ENCODE results near the gene GJB3.
"Not testable (repeated sequence)": the region's sequence is repeated elsewhere in the genome, so short reads cannot be mapped to it uniquely, and the experiment has no call there.

GJB3 gene

GRCh38 chr1:34759503-34760357 lies 21.3 kb upstream of the GJB3 start, which contains the start of gene GJB4:
GJB4 (plus strand) TSS chr1:34759740; CDS start chr1:34761255, 1,515 bp downstream.
- H3K4me1 ChIP-seq (ENCODE audit: control insufficient read depth, insufficient read depth, low read length), result peaks cover 6% of the 10 kb centered on the region; the same call in 1 of the 2 replicates
- no CpG with 5 or more reads among the region's 10 CpGs for WGBS (ENCODE audit: insufficient coverage, insufficient read length)
- H3K36me3 ChIP-seq (ENCODE audit: control insufficient read depth, insufficient read depth, low read length), result no peaks in the 10 kb centered on the region
- no peak within 1 kb of the TSS for H3K4me3 ChIP-seq (ENCODE audit: low read length)
- H3K27ac ChIP-seq (ENCODE audit: low read length), result no peak within 1 kb of the TSS
- no peaks in the 10 kb centered on the region for H3K27me3 ChIP-seq (ENCODE audit: control insufficient read depth, insufficient read depth, low read length)
- no peak for DNase-seq (ENCODE audit: low read depth, low spot score)
- H3K9me3 ChIP-seq (ENCODE audit: control insufficient read depth, insufficient read depth, low read length), result no peaks in the 10 kb centered on the region

- no peaks in the 10 kb centered on the region for H3K9me3 ChIP-seq (ENCODE audit: control insufficient read depth, insufficient read depth, low read length)
- no peaks in the 10 kb centered on the region for H3K27me3 ChIP-seq (ENCODE audit: control insufficient read depth, insufficient read depth, low read length)
- DNase-seq (ENCODE audit: low read depth, low spot score), result no peak
- no CpG with 5 or more reads among the region's 33 CpGs for WGBS (ENCODE audit: insufficient coverage, insufficient read length)
- no peak overlapping the region for H3K4me3 ChIP-seq (ENCODE audit: low read length)
- no peak overlapping the region for H3K27ac ChIP-seq (ENCODE audit: low read length)
- H3K36me3 ChIP-seq (ENCODE audit: control insufficient read depth, insufficient read depth, low read length), result no peaks in the 10 kb centered on the region
- H3K4me1 ChIP-seq (ENCODE audit: control insufficient read depth, insufficient read depth, low read length), result peaks cover 6% of the 10 kb centered on the region; the same call in 1 of the 2 replicates
Measured at GRCh38 chr1:34761176-34761761, 19.7 kb upstream of the GJB3 start.

- no peaks in the 10 kb centered on the region for H3K27me3 ChIP-seq (ENCODE audit: control insufficient read depth, insufficient read depth, low read length)
- H3K4me1 ChIP-seq (ENCODE audit: control insufficient read depth, insufficient read depth, low read length), result peaks cover 6% of the 10 kb centered on the region; the same call in 1 of the 2 replicates
- no peaks in the 10 kb centered on the region for H3K9me3 ChIP-seq (ENCODE audit: control insufficient read depth, insufficient read depth, low read length)
- no peaks in the 10 kb centered on the region for H3K36me3 ChIP-seq (ENCODE audit: control insufficient read depth, insufficient read depth, low read length)
- no CpG with 5 or more reads among the region's 13 CpGs for WGBS (ENCODE audit: insufficient coverage, insufficient read length)
- DNase-seq (ENCODE audit: low read depth, low spot score), result no peak
- H3K4me3 ChIP-seq (ENCODE audit: low read length), result no peak overlapping the region
- no peak overlapping the region for H3K27ac ChIP-seq (ENCODE audit: low read length)
Measured at GRCh38 chr1:34761776-34762307, 19.2 kb upstream of the GJB3 start.

GRCh38 chr1:34762474-34763141 lies 18.4 kb upstream of the GJB3 start:
- no peak for DNase-seq (ENCODE audit: low read depth, low spot score)
- H3K36me3 ChIP-seq (ENCODE audit: control insufficient read depth, insufficient read depth, low read length), result no peaks in the 10 kb centered on the region
- H3K9me3 ChIP-seq (ENCODE audit: control insufficient read depth, insufficient read depth, low read length), result no peaks in the 10 kb centered on the region
- no peaks in the 10 kb centered on the region for H3K27me3 ChIP-seq (ENCODE audit: control insufficient read depth, insufficient read depth, low read length)
- no peak overlapping the region for H3K4me3 ChIP-seq (ENCODE audit: low read length)
- H3K4me1 ChIP-seq (ENCODE audit: control insufficient read depth, insufficient read depth, low read length), result peaks cover 6% of the 10 kb centered on the region; the same call in 1 of the 2 replicates
- WGBS (ENCODE audit: insufficient coverage, insufficient read length), result no CpG with 5 or more reads among the region's 7 CpGs
- H3K27ac ChIP-seq (ENCODE audit: low read length), result no peak overlapping the region

GRCh38 chr1:34763142-34763781 lies 17.8 kb upstream of the GJB3 start:
- H3K27me3 ChIP-seq (ENCODE audit: control insufficient read depth, insufficient read depth, low read length), result no peaks in the 10 kb centered on the region

GRCh38 chr1:34768856-34769255 lies 12.2 kb upstream of the GJB3 start:
- Histone ChIP-seq H3K4me3 (ENCODE audit: low read length) (no peak overlapping the region), H3K4me1 (ENCODE audit: control insufficient read depth, insufficient read depth, low read length) (no peaks in the 10 kb centered on the region), H3K36me3 (ENCODE audit: control insufficient read depth, insufficient read depth, low read length) (no peaks in the 10 kb centered on the region), H3K27ac (ENCODE audit: low read length) (no peak overlapping the region), H3K27me3 (ENCODE audit: control insufficient read depth, insufficient read depth, low read length) (no peaks in the 10 kb centered on the region), H3K9me3 (ENCODE audit: control insufficient read depth, insufficient read depth, low read length) (no peaks in the 10 kb centered on the region)
- no peak for DNase-seq (ENCODE audit: low read depth, low spot score)
- no CpG with 5 or more reads among the region's 3 CpGs for WGBS (ENCODE audit: insufficient coverage, insufficient read length)

More at GRCh38 chr1:34763142-34763781, 17.8 kb upstream of the GJB3 start:
- H3K9me3 ChIP-seq (ENCODE audit: control insufficient read depth, insufficient read depth, low read length), result no peaks in the 10 kb centered on the region
- peaks cover 6% of the 10 kb centered on the region; the same call in 1 of the 2 replicates for H3K4me1 ChIP-seq (ENCODE audit: control insufficient read depth, insufficient read depth, low read length)
- DNase-seq (ENCODE audit: low read depth, low spot score), result no peak
- no peak overlapping the region for H3K4me3 ChIP-seq (ENCODE audit: low read length)
- H3K36me3 ChIP-seq (ENCODE audit: control insufficient read depth, insufficient read depth, low read length), result no peaks in the 10 kb centered on the region
- no peak overlapping the region for H3K27ac ChIP-seq (ENCODE audit: low read length)
- WGBS (ENCODE audit: insufficient coverage, insufficient read length), result no CpG with 5 or more reads among the region's 8 CpGs

GRCh38 chr1:34770891-34771504 lies 10.0 kb upstream of the GJB3 start:
- Histone ChIP-seq H3K27ac (ENCODE audit: low read length) (no peak overlapping the region), H3K27me3 (ENCODE audit: control insufficient read depth, insufficient read depth, low read length) (no peaks in the 10 kb centered on the region), H3K9me3 (ENCODE audit: control insufficient read depth, insufficient read depth, low read length) (no peaks in the 10 kb centered on the region), H3K4me1 (ENCODE audit: control insufficient read depth, insufficient read depth, low read length) (no peaks in the 10 kb centered on the region), H3K36me3 (ENCODE audit: control insufficient read depth, insufficient read depth, low read length) (no peaks in the 10 kb centered on the region), H3K4me3 (ENCODE audit: low read length) (no peak overlapping the region)
- DNase-seq (ENCODE audit: low read depth, low spot score), result no peak
- no CpG with 5 or more reads among the region's 5 CpGs for WGBS (ENCODE audit: insufficient coverage, insufficient read length)

- no peak overlapping the region for H3K27ac ChIP-seq (ENCODE audit: low read length)
- no peak overlapping the region for H3K4me3 ChIP-seq (ENCODE audit: low read length)
- no peaks in the 10 kb centered on the region for H3K27me3 ChIP-seq (ENCODE audit: control insufficient read depth, insufficient read depth, low read length)
- no peak for DNase-seq (ENCODE audit: low read depth, low spot score)
- H3K9me3 ChIP-seq (ENCODE audit: control insufficient read depth, insufficient read depth, low read length), result no peaks in the 10 kb centered on the region
- no peaks in the 10 kb centered on the region for H3K36me3 ChIP-seq (ENCODE audit: control insufficient read depth, insufficient read depth, low read length)
- WGBS (ENCODE audit: insufficient coverage, insufficient read length), result no CpG with 5 or more reads among the region's 16 CpGs
- no peaks in the 10 kb centered on the region for H3K4me1 ChIP-seq (ENCODE audit: control insufficient read depth, insufficient read depth, low read length)
Measured at GRCh38 chr1:34771573-34772371, 9.2 kb upstream of the GJB3 start.

GRCh38 chr1:34773114-34773513 lies 7.9 kb upstream of the GJB3 start:
- no CpG with 5 or more reads among the region's 4 CpGs for WGBS (ENCODE audit: insufficient coverage, insufficient read length)
- not testable (repeated sequence) for H3K4me3 ChIP-seq (ENCODE audit: low read length); DNase-seq (ENCODE audit: low read depth, low spot score); H3K9me3 ChIP-seq (ENCODE audit: control insufficient read depth, insufficient read depth, low read length); H3K36me3 ChIP-seq (ENCODE audit: control insufficient read depth, insufficient read depth, low read length); H3K4me1 ChIP-seq (ENCODE audit: control insufficient read depth, insufficient read depth, low read length); H3K27ac ChIP-seq (ENCODE audit: low read length); H3K27me3 ChIP-seq (ENCODE audit: control insufficient read depth, insufficient read depth, low read length)

All from iPS DF 6.9 (cell line).